A549 (cell line): ENCODE measurements around the gene LECT2.
A peak's percentile ranks its signal among the peaks of the same experiment; 100 is the strongest.

ENCODE experiments used
- CTCF ChIP-seq: fragments of >200 bp; sonication (Bioruptor Twin); formaldehyde crosslinking; IDR thresholded peaks from 3 replicates; pipeline ENCODE4 v1.5.1; 2016
- KDM1A ChIP-seq: fragments of 200-600 bp; sonication (generic); IDR thresholded peaks from 2 replicates; pipeline ENCODE4 v1.6.1; 2016; ENCODE audit warnings: low read depth, mild to moderate bottlenecking
- MAX ChIP-seq: IDR thresholded peaks from 2 replicates; pipeline ENCODE4 v1.6.1; 2012
- POLR2A ChIP-seq: IDR thresholded peaks from 2 replicates; pipeline ENCODE4 v1.6.1; 2012; ENCODE audit warnings: mild to moderate bottlenecking, low read length
- RAD21 ChIP-seq, 2 experiments: fragments of >200 bp in 1 of 2; sonication (Bioruptor Twin) in 1 of 2; formaldehyde crosslinking in 1 of 2; IDR thresholded peaks in 1 of 2; conservative IDR thresholded peaks in 1 of 2; 2 replicates in 1 of 2; 3 replicates in 1 of 2; pipeline ENCODE4 v1.6.1; 2012 to 2018; ENCODE audit warnings: inconsistent platforms in 1 of 2
- RCOR1 ChIP-seq: fragments of 150-350 bp; IDR thresholded peaks from 2 replicates; pipeline ENCODE4 v1.6.1; 2014; ENCODE audit warnings: antibody characterized with exemption, low read length, low read depth
- SMC3 ChIP-seq: fragments of >200 bp; sonication (Bioruptor Twin); formaldehyde crosslinking; IDR thresholded peaks from 3 replicates; pipeline ENCODE4 v1.6.1; 2018; ENCODE audit warnings: inconsistent platforms
- USF2 ChIP-seq: fragments of 450-650 bp; IDR thresholded peaks from 2 replicates; pipeline ENCODE4 v1.6.1; 2014; ENCODE audit warnings: antibody characterized with exemption
- ZC3H11A ChIP-seq: fragments of 450-650 bp; IDR thresholded peaks from 2 replicates; pipeline ENCODE4 v1.6.1; 2014; ENCODE audit warnings: antibody characterized with exemption, mild to moderate bottlenecking

GRCh38 chr5:135993335-135993879 is 38.6 kb upstream of the LECT2 start:
- no peak for TF ChIP-seq KDM1A
- TF ChIP-seq CTCF = no peak
- no peak for TF ChIP-seq SMC3
- TF ChIP-seq USF2 = no peak
- TF ChIP-seq RCOR1 = no peak
- TF ChIP-seq RAD21 (conservative IDR thresholded peaks at IDR 0.05 in 1 of 2, IDR thresholded peaks at IDR 0.05 in 1 of 2) = peak in 1 of 2 experiments; percentile 10; a peak in 1 of 5 replicates
- no peak for TF ChIP-seq MAX
- TF ChIP-seq POLR2A = no peak
- no peak for TF ChIP-seq ZC3H11A
